GM12878 (cell line): ENCODE results near the gene FAM110A.

Experiments used
- EZH2 ChIP-seq: IDR thresholded peaks from 2 replicates; pipeline ENCODE4 v1.6.1; 2012; ENCODE audit warnings: low read depth, mild to moderate bottlenecking, control low read depth, inconsistent platforms, low read length, borderline replicate concordance; ENCODE audit not compliant: control insufficient read depth
- GABPA ChIP-seq: IDR thresholded peaks from 2 replicates; pipeline ENCODE4 v1.6.1; 2014; ENCODE audit warnings: antibody characterized with exemption, low read depth, mild to moderate bottlenecking, inconsistent platforms

GRCh38 chr20:875115-875514 is 41.6 kb downstream of the FAM110A start:
- TF ChIP-seq GABPA (no peak), EZH2 (no peak)
